Natural killer cell treated with Interleukin-12 subunit alpha and Interleukin-12 subunit beta and Interleukin-15 and Interleukin-18, amount 100 ng/mL, for 72 hours (primary cell): Measurements from ENCODE around the gene PHACTR3. TPM values are rescaled to one million over a fixed set of nuclear protein-coding genes. Genes with fewer than 3 reads are reported as not detected.

Experiments
- ATAC-seq, 2 donors: fragments of 150-1000 bp; cut with Tn5 transposase in 1 of 2; sonication (Bioruptor Pico), chemical (Tn5 transposase) in 1 of 2; 2 replicates each; pipeline ENCODE4 v1.10.0; 2021
- DNase-seq: peaks from one replicate; pipeline ENCODE4 v3.0.0; 2022; ENCODE audit warnings: low spot score
- H3K27ac Mint-ChIP-seq, 2 donors: 1 replicate in 1 of 2; 2 replicates in 1 of 2; pipeline ENCODE4 v1.8.0; 2022; ENCODE audit warnings: mixed read lengths in 2 of 2, mild to moderate bottlenecking in 1 of 2, moderate library complexity in 1 of 2
- H3K27me3 Mint-ChIP-seq, 2 donors: 1 replicate in 1 of 2; 2 replicates in 1 of 2; pipeline ENCODE4 v1.8.0; 2022; ENCODE audit warnings: mixed read lengths in 2 of 2
- H3K36me3 Mint-ChIP-seq: one replicate; pipeline ENCODE4 v1.8.0; 2022; ENCODE audit warnings: mixed read lengths
- H3K4me1 Mint-ChIP-seq, 2 donors: 1 replicate in 1 of 2; 2 replicates in 1 of 2; pipeline ENCODE4 v1.8.0; 2022; ENCODE audit warnings: low read depth in 2 of 2, mixed read lengths in 2 of 2, mild to moderate bottlenecking in 1 of 2
- H3K4me3 Mint-ChIP-seq: one replicate; pipeline ENCODE4 v1.8.0; 2022; ENCODE audit warnings: mixed read lengths
- H3K9me3 Mint-ChIP-seq: 2 replicates; pipeline ENCODE4 v1.8.0; 2022; ENCODE audit warnings: mixed read lengths
- total RNA-seq, 2 donors: library from RNA; stranded (reverse); gene quantifications; one replicate each; pipeline ENCODE4 v1.2.3, GENCODE V29; 2022

The PHACTR3 gene
- total RNA-seq, 2 donors from 2014 or later: not detected

DNA sequence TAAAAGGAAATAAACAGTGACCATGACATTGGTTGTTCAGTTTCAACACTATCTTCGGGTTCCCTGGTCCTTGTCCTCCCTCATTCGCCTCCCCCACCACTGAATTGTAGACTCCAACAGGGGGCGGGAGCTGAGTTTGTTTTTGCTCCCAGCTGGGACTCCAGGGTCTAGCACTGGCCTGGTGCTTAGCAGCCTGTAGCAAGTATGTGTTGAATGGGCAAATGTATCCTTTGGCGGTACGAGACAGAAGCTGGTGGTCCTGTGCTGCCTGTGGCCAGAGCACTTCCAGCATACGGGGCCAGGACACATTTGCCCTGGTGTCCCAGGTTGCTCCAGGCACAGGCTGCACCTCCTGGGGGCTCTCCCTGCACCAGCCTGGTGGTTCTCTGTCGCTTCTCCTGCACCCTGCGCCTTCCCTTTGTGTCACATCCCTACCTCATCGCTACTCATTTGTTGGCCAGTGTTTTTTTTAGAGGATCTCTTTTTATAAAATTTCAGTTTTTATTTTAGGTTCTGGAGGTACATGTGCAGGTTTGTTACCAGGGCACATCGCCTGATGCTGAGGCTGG is 40.1 kb downstream of the PHACTR3 start:
- Mint-ChIP-seq H3K27ac (no peak overlapping the region), H3K27me3 (peaks cover 0 to 6% of the 10 kb centered on the region in 2 donors), H3K4me1 (no peaks in the 10 kb centered on the region), H3K4me3 (no peak overlapping the region), H3K36me3 (no peaks in the 10 kb centered on the region), H3K9me3 (no peaks in the 10 kb centered on the region)
- DNase-seq (no peak), ATAC-seq (peak; percentile 4 to 29)

DNA sequence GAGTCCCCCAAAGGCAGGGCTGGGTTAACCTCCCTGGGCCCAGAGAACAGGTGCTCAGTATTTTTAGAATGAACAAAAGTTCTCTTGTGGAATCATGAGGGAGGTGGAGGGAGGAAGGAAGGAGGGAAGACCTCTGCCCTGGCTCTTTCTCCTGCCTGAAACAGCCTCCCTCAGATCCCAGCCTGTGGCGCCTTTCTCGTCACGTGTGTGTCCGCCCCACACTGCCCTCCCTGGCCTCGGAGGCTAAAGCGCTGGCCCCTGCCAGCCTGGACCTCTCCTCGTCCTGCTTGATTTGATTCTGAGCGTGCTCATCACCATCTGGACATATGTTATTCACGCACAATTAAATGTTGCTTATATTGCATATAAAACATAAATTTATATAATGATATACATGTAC is 40.9 kb downstream of the PHACTR3 start:
- H3K4me1 Mint-ChIP-seq: no peaks in the 10 kb centered on the region
- DNase-seq (no peak), ATAC-seq (no peak)
- no peaks in the 10 kb centered on the region for H3K9me3 Mint-ChIP-seq
- H3K4me3 Mint-ChIP-seq: no peak overlapping the region
- no peak overlapping the region for H3K27ac Mint-ChIP-seq
- no peaks in the 10 kb centered on the region for H3K36me3 Mint-ChIP-seq
- H3K27me3 Mint-ChIP-seq: peaks cover 4 to 8% of the 10 kb centered on the region in 2 donors

DNA sequence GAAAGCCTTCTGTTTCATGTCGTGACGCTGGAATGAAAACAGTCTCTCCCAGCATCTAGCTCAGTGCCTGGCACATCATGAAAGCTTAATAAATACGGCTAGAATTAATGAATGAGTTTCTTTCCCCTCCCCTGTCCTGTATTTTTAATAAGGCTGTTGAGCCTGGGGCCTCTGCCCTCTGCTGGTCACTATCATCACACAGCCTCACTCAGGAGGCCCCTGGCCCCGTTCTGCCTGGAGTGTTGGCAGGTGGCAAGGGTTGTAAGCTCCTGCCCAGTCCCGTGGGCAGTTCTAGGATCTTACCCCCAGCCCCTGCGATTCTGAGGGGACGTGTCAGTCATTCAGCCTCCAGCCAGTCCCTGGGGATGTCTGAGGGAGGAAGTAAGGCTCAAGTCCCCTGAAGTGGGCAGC is 41.4 kb downstream of the PHACTR3 start:
- Mint-ChIP-seq H3K27me3 (peaks cover 9 to 13% of the 10 kb centered on the region in 2 donors), H3K4me3 (no peak overlapping the region), H3K4me1 (no peaks in the 10 kb centered on the region), H3K9me3 (no peaks in the 10 kb centered on the region), H3K36me3 (no peaks in the 10 kb centered on the region), H3K27ac (no peak overlapping the region)
- ATAC-seq: no peak
- DNase-seq: no peak

DNA sequence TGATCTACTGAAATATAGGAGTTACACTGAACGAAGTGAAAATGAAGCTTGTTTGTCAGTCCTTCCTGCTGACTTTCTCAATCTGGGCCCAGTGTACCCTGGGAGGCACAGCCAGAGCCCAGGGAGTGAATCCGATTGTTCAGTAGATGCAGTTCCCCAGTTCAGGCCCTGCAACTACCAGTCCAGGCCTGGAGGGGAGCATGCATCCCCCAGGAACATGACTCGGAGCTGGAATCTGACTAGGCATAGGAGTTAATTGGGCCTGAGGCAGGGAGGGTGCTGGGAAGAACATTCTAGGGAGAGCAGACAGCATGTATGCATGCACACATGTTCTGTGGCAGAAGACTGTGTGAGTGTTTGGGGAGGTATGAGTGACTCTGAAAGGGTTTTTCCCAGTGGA is 42.1 kb downstream of the PHACTR3 start:
- Mint-ChIP-seq H3K4me1 (no peaks in the 10 kb centered on the region), H3K9me3 (no peaks in the 10 kb centered on the region), H3K36me3 (no peaks in the 10 kb centered on the region), H3K27ac (no peak overlapping the region), H3K4me3 (no peak overlapping the region), H3K27me3 (peaks cover 12 to 17% of the 10 kb centered on the region in 2 donors)
- DNase-seq (no peak), ATAC-seq (no peak)

DNA sequence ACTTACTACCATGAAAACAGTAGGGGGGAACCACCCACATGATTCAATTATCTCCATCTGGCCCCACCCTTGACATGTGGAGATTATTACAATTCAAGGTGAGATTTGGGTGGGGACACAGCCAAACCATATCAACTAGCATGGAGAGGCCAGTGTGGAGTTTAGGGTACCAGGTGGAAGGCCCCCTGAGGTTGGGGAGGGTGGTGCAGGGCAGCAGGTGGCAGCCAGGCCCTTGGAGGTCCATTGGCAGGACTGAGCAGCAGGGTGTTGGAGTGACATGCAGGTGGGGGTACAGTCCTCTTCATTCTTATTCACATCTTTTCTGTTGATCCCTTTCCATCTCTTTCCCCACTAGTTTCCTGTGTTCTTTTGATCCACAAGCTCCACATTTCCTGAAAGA is 42.9 kb downstream of the PHACTR3 start:
- no peak overlapping the region for H3K4me3 Mint-ChIP-seq
- ATAC-seq (no peak), DNase-seq (no peak)
- no peaks in the 10 kb centered on the region for H3K36me3 Mint-ChIP-seq
- no peak overlapping the region for H3K27ac Mint-ChIP-seq
- no peaks in the 10 kb centered on the region for H3K9me3 Mint-ChIP-seq
- H3K27me3 Mint-ChIP-seq: peaks cover 12 to 20% of the 10 kb centered on the region in 2 donors
- H3K4me1 Mint-ChIP-seq: no peaks in the 10 kb centered on the region

DNA sequence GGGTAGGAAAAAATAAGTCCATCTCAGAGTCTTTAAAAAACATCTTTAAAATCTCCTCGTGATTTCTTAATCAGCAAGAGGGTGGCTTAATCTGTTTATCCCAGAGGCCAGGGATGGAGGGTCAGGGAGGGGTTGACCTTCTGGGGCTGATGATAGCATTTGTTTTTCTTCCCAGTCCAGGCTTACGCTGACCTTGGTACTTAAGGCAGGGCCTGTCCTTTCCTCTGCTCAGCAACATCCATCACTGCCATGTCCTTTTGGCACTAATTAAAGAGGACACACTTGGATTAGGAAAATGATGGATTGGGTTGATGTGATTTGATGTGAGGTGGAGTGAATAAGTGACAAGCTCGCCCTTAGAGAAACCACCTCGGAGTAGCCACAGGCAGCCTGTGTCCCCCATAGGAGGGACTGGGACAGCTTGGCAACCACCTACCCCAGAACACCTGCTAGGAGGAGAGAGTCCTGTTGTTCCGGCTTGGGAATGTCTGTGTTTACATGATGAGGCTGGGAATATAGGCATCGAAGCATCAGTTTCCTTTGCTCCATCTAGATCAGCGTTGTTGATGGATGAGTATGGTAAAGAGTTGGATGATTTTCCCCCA is 44.2 kb downstream of the PHACTR3 start:
- Mint-ChIP-seq H3K4me1 (no peaks in the 10 kb centered on the region), H3K27ac (no peak overlapping the region), H3K9me3 (no peaks in the 10 kb centered on the region), H3K4me3 (no peak overlapping the region), H3K36me3 (no peaks in the 10 kb centered on the region), H3K27me3 (peaks cover 17 to 20% of the 10 kb centered on the region in 2 donors)
- ATAC-seq: no peak
- DNase-seq: no peak

DNA sequence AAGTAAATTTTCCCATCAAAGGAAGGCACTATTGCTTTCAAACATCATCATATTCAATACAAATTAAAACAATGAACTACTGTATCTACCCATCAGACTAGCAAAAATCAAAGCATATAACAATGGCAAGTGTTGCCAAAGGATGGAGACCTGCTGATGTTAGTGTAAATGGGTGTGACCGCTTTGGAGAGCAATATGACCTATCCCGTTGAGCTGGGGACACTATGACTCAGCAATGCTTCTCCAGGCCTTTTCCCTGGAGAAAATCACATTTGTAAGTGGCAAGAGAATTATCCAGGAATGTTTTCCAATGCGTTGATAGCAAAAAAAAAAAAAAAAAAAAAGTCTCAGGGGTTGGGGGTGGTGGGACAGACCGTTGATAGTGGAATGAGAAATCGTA is 46.1 kb downstream of the PHACTR3 start:
- no peak overlapping the region for H3K4me3 Mint-ChIP-seq
- peaks cover 18 to 23% of the 10 kb centered on the region in 2 donors for H3K27me3 Mint-ChIP-seq
- H3K36me3 Mint-ChIP-seq: no peaks in the 10 kb centered on the region
- H3K27ac Mint-ChIP-seq: no peak overlapping the region
- ATAC-seq (no peak), DNase-seq (no peak)
- no peaks in the 10 kb centered on the region for H3K9me3 Mint-ChIP-seq
- no peaks in the 10 kb centered on the region for H3K4me1 Mint-ChIP-seq

GRCh38 chr20:59652381-59652780 is 48.0 kb downstream of the PHACTR3 start:
- DNase-seq (no peak), ATAC-seq (no peak)
- no peak overlapping the region for H3K27ac Mint-ChIP-seq
- H3K9me3 Mint-ChIP-seq: peaks cover 6% of the 10 kb centered on the region
- H3K27me3 Mint-ChIP-seq: peaks cover 20 to 35% of the 10 kb centered on the region in 2 donors
- no peak overlapping the region for H3K4me3 Mint-ChIP-seq
- no peaks in the 10 kb centered on the region for H3K4me1 Mint-ChIP-seq
- peaks cover 7% of the 10 kb centered on the region for H3K36me3 Mint-ChIP-seq

GRCh38 chr20:59656417-59656816 is 52.1 kb downstream of the PHACTR3 start:
- Mint-ChIP-seq H3K4me1 (no peaks in the 10 kb centered on the region), H3K27ac (no peak overlapping the region), H3K9me3 (peaks cover 19% of the 10 kb centered on the region), H3K36me3 (peaks cover 25% of the 10 kb centered on the region), H3K27me3 (peaks cover 9 to 23% of the 10 kb centered on the region in 2 donors), H3K4me3 (no peak overlapping the region)
- DNase-seq (no peak), ATAC-seq (no peak)

DNA sequence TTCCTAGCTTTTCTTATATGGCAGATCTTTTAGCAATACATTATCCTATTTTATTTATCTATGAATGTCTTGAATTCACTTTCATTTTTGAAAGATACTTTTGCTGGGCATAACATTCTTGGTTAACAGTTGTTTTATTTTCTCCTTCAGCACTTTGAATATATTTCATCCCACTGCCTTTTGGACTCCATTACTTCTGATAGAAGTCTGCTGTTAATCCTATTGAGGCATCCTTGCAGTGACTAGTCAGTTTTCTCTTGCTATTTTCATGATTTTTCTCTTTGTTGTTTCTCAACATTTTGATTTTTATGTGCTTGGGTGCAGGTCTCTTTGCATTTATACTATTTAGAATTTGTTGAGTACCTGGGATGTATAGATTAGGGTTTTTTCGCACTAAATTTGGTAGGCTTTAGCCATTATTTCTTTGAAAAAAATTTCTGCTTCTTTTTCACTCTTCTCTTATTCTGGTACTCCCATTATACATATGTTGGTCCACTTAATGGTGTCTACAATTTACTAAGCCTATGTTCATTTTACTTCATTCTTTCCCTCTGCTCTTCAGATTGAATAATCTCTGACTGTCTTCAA is 53.2 kb downstream of the PHACTR3 start:
- H3K36me3 Mint-ChIP-seq: peaks cover 25% of the 10 kb centered on the region
- no peak overlapping the region for H3K4me3 Mint-ChIP-seq
- ATAC-seq (no peak), DNase-seq (no peak)
- H3K4me1 Mint-ChIP-seq: no peaks in the 10 kb centered on the region
- peaks cover 10 to 29% of the 10 kb centered on the region in 2 donors for H3K27me3 Mint-ChIP-seq
- H3K9me3 Mint-ChIP-seq: peaks cover 19% of the 10 kb centered on the region
- no peak overlapping the region for H3K27ac Mint-ChIP-seq

- H3K36me3 Mint-ChIP-seq: peaks cover 25% of the 10 kb centered on the region
- no peaks in the 10 kb centered on the region for H3K4me1 Mint-ChIP-seq
- H3K4me3 Mint-ChIP-seq: no peak overlapping the region
- H3K27me3 Mint-ChIP-seq: peaks cover 12 to 25% of the 10 kb centered on the region in 2 donors
- DNase-seq (no peak), ATAC-seq (no peak)
- H3K27ac Mint-ChIP-seq: no peak overlapping the region
- peaks cover 19% of the 10 kb centered on the region for H3K9me3 Mint-ChIP-seq
Measured at GRCh38 chr20:59660471-59660870, 56.1 kb downstream of the PHACTR3 start.

- H3K36me3 Mint-ChIP-seq: peaks cover 25% of the 10 kb centered on the region
Measured at GRCh38 chr20:59661153-59661552, 56.8 kb downstream of the PHACTR3 start.

GRCh38 chr20:59661621-59662020 is 57.3 kb downstream of the PHACTR3 start:
- peaks cover 25% of the 10 kb centered on the region for H3K36me3 Mint-ChIP-seq
- H3K4me3 Mint-ChIP-seq: no peak overlapping the region
- H3K27ac Mint-ChIP-seq: no peak overlapping the region
- H3K27me3 Mint-ChIP-seq: peaks cover 17% of the 10 kb centered on the region in 2 donors
- no peak for DNase-seq
- ATAC-seq: no peak
- H3K4me1 Mint-ChIP-seq: no peaks in the 10 kb centered on the region
- peaks cover 17% of the 10 kb centered on the region for H3K9me3 Mint-ChIP-seq

More at GRCh38 chr20:59661153-59661552, 56.8 kb downstream of the PHACTR3 start:
- ATAC-seq (no peak), DNase-seq (no peak)
- Mint-ChIP-seq H3K4me3 (no peak overlapping the region), H3K27ac (no peak overlapping the region), H3K4me1 (no peaks in the 10 kb centered on the region), H3K27me3 (peaks cover 12 to 21% of the 10 kb centered on the region in 2 donors), H3K9me3 (peaks cover 19% of the 10 kb centered on the region)

- H3K27me3 Mint-ChIP-seq: peaks cover 15 to 17% of the 10 kb centered on the region in 2 donors
- no peaks in the 10 kb centered on the region for H3K4me1 Mint-ChIP-seq
- ATAC-seq (no peak), DNase-seq (no peak)
- peaks cover 14% of the 10 kb centered on the region for H3K9me3 Mint-ChIP-seq
- peaks cover 20% of the 10 kb centered on the region for H3K36me3 Mint-ChIP-seq
- no peak overlapping the region for H3K4me3 Mint-ChIP-seq
- no peak overlapping the region for H3K27ac Mint-ChIP-seq
Measured at GRCh38 chr20:59662161-59662560, 57.8 kb downstream of the PHACTR3 start.
